RWPE2 (cell line): ENCODE results near the gene UBL4A.
A peak's percentile ranks its signal among the peaks of the same experiment; 100 is the strongest.

Source experiments
- ATAC-seq: fragments of 200-7000 bp; cut with Tn5 transposase; 3 replicates; pipeline ENCODE4 v1.9.1; 2021; ENCODE audit warnings: low read depth
- DNase-seq: peaks from one replicate; pipeline ENCODE4 v3.0.0-alpha.2; 2020; ENCODE audit warnings: low spot score
- H3K27ac ChIP-seq: fragments of 450-650 bp; 2 replicates; pipeline ENCODE4 v1.5.1; 2017; ENCODE audit warnings: mild to moderate bottlenecking; ENCODE audit not compliant: poor library complexity, severe bottlenecking
- H3K27me3 ChIP-seq: fragments of 250-450 bp; sonication (Bioruptor Pico); 2 replicates; pipeline ENCODE4 v1.5.1; 2021; ENCODE audit warnings: mild to moderate bottlenecking, moderate library complexity; ENCODE audit not compliant: insufficient read depth, poor library complexity, severe bottlenecking
- H3K36me3 ChIP-seq: fragments of 250-450 bp; sonication (Bioruptor Pico); 2 replicates; pipeline ENCODE4 v1.5.1; 2020; ENCODE audit warnings: low read depth, mild to moderate bottlenecking, moderate library complexity
- H3K4me1 ChIP-seq: fragments of 250-450 bp; sonication (Bioruptor Pico); 2 replicates; pipeline ENCODE4 v1.5.1; 2021; ENCODE audit warnings: mild to moderate bottlenecking, moderate library complexity; ENCODE audit not compliant: insufficient read depth, poor library complexity, severe bottlenecking
- H3K4me3 ChIP-seq: fragments of 250-450 bp; sonication (Bioruptor Pico); 2 replicates; pipeline ENCODE4 v1.5.1; 2021; ENCODE audit warnings: mild to moderate bottlenecking, moderate library complexity; ENCODE audit not compliant: severe bottlenecking
- H3K9me3 ChIP-seq: fragments of 250-450 bp; sonication (Bioruptor Pico); 2 replicates; pipeline ENCODE4 v1.5.1; 2021; ENCODE audit warnings: mild to moderate bottlenecking, moderate library complexity; ENCODE audit not compliant: severe bottlenecking
- TF ChIP-seq, protein P1 (sequence below): fragments of 450-650 bp; IDR thresholded peaks from one replicate; pipeline ENCODE4 v1.5.1; 2017; ENCODE audit warnings: mild to moderate bottlenecking, moderate library complexity; ENCODE audit not compliant: poor library complexity, severe bottlenecking

The UBL4A gene

GRCh38 chrX:154446430-154446829 is 40.0 kb downstream of the UBL4A start:
- no peaks in the 10 kb centered on the region for H3K9me3 ChIP-seq
- H3K27ac ChIP-seq, result no peak overlapping the region
- H3K27me3 ChIP-seq, result no peaks in the 10 kb centered on the region
- no peak for ATAC-seq
- TF ChIP-seq, protein P1, sequence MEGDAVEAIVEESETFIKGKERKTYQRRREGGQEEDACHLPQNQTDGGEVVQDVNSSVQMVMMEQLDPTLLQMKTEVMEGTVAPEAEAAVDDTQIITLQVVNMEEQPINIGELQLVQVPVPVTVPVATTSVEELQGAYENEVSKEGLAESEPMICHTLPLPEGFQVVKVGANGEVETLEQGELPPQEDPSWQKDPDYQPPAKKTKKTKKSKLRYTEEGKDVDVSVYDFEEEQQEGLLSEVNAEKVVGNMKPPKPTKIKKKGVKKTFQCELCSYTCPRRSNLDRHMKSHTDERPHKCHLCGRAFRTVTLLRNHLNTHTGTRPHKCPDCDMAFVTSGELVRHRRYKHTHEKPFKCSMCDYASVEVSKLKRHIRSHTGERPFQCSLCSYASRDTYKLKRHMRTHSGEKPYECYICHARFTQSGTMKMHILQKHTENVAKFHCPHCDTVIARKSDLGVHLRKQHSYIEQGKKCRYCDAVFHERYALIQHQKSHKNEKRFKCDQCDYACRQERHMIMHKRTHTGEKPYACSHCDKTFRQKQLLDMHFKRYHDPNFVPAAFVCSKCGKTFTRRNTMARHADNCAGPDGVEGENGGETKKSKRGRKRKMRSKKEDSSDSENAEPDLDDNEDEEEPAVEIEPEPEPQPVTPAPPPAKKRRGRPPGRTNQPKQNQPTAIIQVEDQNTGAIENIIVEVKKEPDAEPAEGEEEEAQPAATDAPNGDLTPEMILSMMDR, result no peak
- peaks cover 16% of the 10 kb centered on the region for H3K36me3 ChIP-seq
- H3K4me1 ChIP-seq, result no peaks in the 10 kb centered on the region
- H3K4me3 ChIP-seq, result no peak overlapping the region
- DNase-seq, result no peak

- Histone ChIP-seq H3K4me1 (no peaks in the 10 kb centered on the region), H3K9me3 (no peaks in the 10 kb centered on the region), H3K27ac (no peak overlapping the region), H3K27me3 (no peaks in the 10 kb centered on the region), H3K4me3 (no peak overlapping the region), H3K36me3 (peaks cover 16% of the 10 kb centered on the region)
- TF ChIP-seq, protein P1, result no peak
- ATAC-seq (no peak), DNase-seq (no peak)
These were observed 40.6 kb downstream of the UBL4A start for GRCh38 chrX:154445776-154446175.

DNA sequence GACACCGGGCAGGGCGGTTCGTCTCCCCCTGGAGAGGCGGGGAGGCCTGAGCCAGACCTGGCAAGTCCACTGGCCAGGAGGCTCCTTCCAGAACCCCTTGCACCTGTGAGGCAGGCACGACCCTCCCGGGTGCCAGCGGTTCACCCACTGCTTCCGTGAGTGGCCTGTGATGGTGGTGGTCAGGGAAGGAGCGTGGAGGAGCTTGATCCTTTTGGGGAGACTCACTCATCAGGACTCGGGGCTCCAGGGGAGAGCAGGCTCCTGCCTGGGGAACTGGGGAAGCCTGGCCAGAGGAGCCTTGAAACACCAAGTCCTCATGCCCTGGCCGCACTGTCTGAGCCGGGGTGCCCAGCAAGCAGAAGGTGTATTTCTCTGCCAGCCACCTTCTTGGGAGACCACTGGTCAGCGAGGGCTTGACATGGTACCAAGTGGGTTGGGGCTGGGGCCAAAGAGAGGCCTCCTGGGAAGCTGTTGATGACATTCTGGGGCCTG is 41.6 kb downstream of the UBL4A start:
- Histone ChIP-seq H3K9me3 (no peaks in the 10 kb centered on the region), H3K27ac (peak overlapping the region; percentile 55), H3K36me3 (peaks cover 22% of the 10 kb centered on the region), H3K4me1 (no peaks in the 10 kb centered on the region), H3K27me3 (no peaks in the 10 kb centered on the region), H3K4me3 (peak overlapping the region; percentile 84)
- ATAC-seq (peak; percentile 13; the same call in 1 of the 3 replicates), DNase-seq (no peak)
- TF ChIP-seq, protein P1, result no peak

DNA sequence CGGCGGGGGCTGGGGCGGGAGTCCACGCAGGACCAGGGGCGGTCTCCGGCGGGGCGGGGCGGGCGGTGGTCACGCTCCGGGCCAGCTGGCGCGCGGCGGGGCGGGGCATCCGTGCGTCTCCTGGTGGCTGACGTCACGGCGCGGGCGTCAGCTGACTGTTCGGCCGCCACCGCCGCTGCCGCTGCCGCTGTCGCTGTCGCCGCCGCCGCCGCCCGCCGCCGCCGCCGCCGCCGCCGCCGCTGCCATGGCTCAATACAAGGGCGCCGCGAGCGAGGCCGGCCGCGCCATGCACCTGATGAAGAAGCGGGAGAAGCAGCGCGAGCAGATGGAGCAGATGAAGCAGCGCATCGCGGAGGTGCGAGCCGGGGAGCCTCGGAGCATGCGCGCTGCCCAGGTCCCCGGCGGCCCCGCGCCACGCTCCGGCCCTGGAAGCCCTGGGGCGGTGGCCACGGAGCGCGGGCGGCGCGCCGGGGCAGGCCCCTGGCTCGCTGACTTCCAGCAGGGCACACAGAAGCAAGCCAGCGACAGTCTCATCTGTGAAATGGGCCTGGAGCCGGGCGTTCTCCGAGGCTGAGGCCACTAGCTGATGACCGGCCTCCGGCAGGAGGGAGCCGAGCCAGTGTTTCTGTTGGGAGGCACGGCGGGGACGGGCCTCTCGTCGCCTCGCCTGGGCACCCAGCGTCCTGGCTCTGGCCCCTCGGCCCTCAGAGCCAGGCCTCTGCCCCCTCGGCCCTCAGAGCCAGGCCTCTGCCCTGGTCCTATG is 42.2 kb downstream of the UBL4A start, which contains the start of gene FAM50A:
Gene FAM50A, plus strand, starts transcription at position 150 of the 763 bp plus-strand sequence. Its CDS starts 95 bp downstream, at position 245.
- peak within 1 kb of the TSS; percentile 84 for H3K4me3 ChIP-seq
- H3K27me3 ChIP-seq, result no peaks in the 10 kb centered on the region
- peak within 1 kb of the TSS; percentile 55 for H3K27ac ChIP-seq
- DNase-seq, result no peak
- peaks cover 22% of the 10 kb centered on the region for H3K36me3 ChIP-seq
- no peaks in the 10 kb centered on the region for H3K9me3 ChIP-seq
- ATAC-seq, result peak; percentile 50
- no peaks in the 10 kb centered on the region for H3K4me1 ChIP-seq
- TF ChIP-seq, protein P1, result no peak

DNA sequence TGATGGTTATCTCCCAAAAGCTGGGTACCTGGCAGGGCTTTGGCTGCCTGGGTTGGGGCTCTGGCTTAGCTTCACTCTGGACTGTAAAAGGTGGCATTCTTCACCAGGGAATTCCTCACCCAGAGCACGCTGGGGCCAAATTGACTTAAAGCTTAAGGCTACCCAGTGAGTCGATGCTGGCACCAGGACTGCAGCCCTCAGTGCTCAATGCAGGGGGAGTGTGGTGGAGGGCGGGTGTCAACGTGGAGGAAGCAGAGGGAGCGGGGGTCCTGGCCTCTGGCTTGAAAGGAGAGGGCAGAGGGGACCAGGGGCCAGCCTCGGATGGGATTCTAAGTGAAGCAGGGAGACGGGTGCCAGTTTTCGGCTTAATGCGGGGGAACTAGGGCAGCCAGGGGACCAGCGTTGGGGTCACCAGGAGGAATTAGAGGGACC is 42.9 kb downstream of the UBL4A start:
- Histone ChIP-seq H3K4me3 (peak overlapping the region; percentile 84), H3K36me3 (peaks cover 22% of the 10 kb centered on the region), H3K27me3 (no peaks in the 10 kb centered on the region), H3K27ac (peak overlapping the region; percentile 55), H3K9me3 (no peaks in the 10 kb centered on the region), H3K4me1 (no peaks in the 10 kb centered on the region)
- peak; percentile 21; the same call in 2 of the 3 replicates for ATAC-seq
- TF ChIP-seq, protein P1, result no peak
- DNase-seq, result no peak
